Stimulated activated CD4-positive, alpha-beta T cell treated with anti-CD3 and anti-CD28 coated beads, Interleukin-4, amount 100 ng/mL, for 1 hour (primary cell): ENCODE measurements around the gene ADARB2.
"Not testable (repeated sequence)": the region's sequence is repeated elsewhere in the genome, so short reads cannot be mapped to it uniquely, and the experiment has no call there.

Source experiments
- DNase-seq: peaks from one replicate; pipeline ENCODE4 v3.0.0-alpha.2; 2020

The ADARB2 gene

GRCh38 chr10:1538531-1539061 lies 198.7 kb downstream of the ADARB2 start:
- DNase-seq = no peak

- no peak for DNase-seq
Measured at GRCh38 chr10:1538121-1538520, 199.2 kb downstream of the ADARB2 start.

GRCh38 chr10:1537449-1537848 lies 199.9 kb downstream of the ADARB2 start:
- DNase-seq = not testable (repeated sequence)

GRCh38 chr10:1536341-1536740 lies 201.0 kb downstream of the ADARB2 start:
- no peak for DNase-seq

GRCh38 chr10:1535301-1535965 lies 201.9 kb downstream of the ADARB2 start:
- DNase-seq = no peak

DNA sequence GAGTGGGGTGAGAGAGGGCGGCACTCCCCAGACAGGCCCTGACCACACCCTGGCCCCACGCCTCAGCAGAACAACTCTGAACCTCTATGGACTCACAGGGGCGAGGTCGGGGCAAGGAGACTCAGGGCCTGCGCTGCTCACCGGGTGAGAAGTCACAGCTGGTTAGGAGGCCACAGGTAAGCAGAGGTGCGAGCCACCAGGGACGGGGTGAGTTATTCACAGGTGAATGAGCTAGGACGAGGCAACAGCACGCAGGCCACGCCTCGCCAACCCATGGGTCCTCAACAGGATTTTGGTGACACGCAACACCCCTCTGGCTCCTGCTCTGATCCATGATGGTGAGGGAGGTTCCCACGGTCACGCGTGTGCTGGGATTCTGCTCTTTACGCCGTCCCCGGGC lies 202.5 kb downstream of the ADARB2 start:
- no peak for DNase-seq

DNA sequence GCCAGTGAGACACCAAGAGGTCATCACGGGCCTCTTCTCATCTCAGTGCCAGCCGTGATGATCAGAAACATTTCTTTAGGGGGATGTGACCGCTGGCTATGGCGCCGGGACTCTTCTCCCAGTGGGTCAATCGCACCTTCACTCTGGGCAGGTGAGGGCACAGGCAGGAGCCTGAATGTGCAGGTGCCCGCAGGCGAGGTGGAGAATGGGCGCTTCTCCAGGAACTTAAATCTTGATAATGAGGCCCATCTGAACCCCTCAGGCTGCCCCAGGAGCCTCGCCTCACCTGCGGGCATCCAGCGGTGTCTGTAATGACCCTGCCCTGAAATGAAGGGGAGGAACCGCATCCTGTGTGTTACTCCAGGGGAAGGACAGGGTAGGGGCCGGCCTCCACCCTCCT lies 204.7 kb downstream of the ADARB2 start:
- no peak for DNase-seq

GRCh38 chr10:1531883-1532597 lies 205.3 kb downstream of the ADARB2 start:
- DNase-seq = no peak

DNA sequence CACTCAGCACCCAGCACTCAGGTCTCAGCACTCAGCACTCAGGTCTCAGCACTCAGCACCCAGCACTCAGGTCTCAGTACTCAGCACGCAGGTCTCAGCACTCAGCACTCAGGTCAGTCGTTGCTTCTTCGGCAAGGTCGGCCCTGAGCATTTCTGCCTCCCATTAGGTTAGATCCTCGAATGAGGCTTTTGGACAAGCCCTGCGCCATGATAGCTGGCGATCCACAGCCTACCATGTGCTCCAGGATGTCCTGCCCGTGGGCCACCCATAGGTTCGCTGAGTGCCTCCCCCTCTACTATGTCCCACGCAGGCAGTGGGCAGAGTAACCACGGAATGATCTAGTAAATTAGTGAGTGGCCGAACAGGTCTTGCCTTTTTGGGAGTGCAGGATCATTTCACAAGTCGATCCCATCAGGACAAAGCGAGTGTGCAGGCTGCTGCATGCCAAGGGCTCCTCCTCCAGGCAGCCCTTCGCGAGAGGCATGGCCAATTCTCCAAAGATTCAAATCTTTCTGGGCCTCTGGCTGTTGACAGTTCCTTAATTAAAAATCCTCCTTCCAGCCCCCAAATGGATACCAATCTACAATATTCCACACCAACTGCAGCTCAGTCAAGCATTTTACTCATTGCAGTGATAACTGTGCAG lies 206.3 kb downstream of the ADARB2 start:
- no peak for DNase-seq

DNA sequence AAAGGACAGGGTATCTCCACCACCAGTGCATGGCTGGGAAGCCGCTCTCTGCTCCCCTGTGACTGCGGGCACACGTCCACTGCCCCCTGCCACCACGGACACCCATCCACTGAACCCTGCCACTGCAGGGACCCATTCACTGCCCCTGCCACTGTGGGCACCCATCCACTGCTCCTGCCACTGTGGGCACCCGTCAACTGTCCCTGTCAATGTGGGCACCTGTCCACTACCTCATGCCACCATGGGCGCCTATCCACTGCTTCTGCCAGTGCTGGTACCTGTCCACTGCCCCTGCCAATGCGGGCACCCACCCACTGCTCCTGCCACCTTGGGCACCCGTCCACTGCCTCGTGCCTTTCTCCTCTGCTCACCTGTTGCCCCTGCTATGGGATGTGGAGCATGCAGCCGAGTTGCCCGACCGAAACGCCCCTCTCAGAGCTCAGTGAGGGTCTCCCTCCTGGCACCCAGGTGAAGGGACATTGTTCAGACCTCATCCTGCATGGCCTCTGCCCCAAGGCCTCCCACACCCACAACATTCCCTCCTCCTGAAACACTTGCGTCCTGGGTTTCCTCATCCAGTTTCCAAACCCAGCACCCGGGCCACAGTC lies 207.4 kb downstream of the ADARB2 start:
- no peak for DNase-seq

DNA sequence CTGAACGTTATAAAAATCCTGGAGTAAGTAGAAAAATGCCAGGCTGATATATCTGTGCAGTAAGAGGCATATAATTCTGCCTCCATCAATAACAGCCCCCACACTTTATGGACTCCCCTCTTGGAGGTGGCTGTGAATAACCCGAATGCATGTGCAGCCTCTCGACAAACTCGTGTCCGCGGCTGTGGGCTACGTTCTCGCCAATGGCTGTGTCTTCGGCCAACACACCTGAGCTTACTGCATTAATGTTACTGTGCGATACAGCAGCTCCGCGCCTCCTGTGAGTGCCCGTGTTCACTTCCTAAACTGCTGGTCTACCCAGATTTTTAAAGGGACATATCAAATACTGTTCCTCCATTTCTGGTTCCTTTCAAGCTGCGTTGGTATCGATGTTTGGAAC lies 209.4 kb downstream of the ADARB2 start:
- DNase-seq = no peak

GRCh38 chr10:1526436-1527055 lies 210.8 kb downstream of the ADARB2 start:
- no peak for DNase-seq

GRCh38 chr10:1525354-1526162 lies 211.8 kb downstream of the ADARB2 start:
- no peak for DNase-seq

DNA sequence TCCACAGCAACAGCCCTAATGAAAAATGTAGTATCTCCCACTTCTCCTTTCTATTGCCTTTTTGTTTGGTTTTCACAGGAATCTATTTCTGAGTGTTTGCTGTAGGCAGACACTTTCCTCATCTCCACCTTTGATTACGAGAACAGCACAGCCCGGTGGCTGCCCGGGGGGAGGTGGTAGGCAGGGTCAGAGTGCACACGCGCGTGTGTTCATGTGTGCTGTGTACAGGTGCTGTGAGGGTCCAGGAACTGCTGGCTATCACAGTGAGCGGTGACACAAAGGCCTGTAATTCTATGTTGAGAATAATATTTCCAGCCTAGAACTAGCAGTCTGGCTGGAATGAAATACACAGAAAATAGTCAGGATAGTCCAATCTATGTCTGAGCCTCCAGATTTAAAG lies 212.8 kb downstream of the ADARB2 start:
- DNase-seq = no peak

DNA sequence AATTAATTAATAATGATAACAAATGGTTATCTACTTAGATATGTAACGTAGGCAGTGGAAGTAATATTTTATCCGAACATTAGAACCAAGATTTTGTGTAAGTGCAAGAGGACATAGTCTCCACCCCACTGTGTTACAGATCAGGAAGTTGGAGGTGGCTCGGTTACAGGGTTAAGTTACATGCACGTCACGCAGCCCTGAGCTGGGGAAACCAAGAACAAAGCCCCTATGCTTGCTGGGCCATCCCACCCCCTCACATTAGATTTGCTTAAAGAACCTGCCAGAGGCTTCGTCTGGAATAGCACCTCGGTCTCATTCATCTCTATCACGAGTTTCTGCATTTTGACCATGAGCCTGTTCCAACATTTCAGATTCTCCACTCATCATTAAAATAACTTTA lies 214.1 kb downstream of the ADARB2 start:
- DNase-seq = no peak

DNA sequence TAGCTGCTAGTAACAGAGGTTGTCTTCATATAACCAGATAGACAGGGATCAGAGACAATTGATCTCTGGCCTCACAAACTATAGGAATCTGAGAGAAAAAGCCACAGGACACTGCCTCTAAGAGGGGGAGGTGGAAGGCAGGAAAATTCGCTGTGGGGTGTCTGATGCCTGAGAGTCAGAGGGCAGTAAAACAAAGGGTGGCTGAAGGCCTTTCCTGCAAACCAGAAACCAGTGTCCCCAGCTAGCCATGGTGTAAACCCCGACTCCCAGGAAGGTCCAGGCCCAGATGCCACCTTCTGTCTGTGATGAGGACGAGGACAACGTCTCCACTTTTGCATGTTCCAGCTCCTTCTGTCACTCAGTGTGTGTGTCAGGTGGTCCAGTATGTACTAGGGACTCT lies 215.1 kb downstream of the ADARB2 start:
- DNase-seq = no peak

GRCh38 chr10:1521741-1522140 lies 215.6 kb downstream of the ADARB2 start:
- no peak for DNase-seq

- no peak for DNase-seq
Measured at GRCh38 chr10:1520909-1521565, 216.3 kb downstream of the ADARB2 start.

- DNase-seq = no peak
Measured at GRCh38 chr10:1519391-1519790, 217.9 kb downstream of the ADARB2 start.

- DNase-seq = no peak
Measured at GRCh38 chr10:1517684-1518083, 219.6 kb downstream of the ADARB2 start.

- no peak for DNase-seq
Measured at GRCh38 chr10:1516492-1517165, 220.7 kb downstream of the ADARB2 start.
